ENCODE results near the gene KIF21A.

KIF21A gene

GRCh38 chr12:39435531-39435930 lies 7.4 kb downstream of the KIF21A start:
- DNase-seq, result no peak

GRCh38 chr12:39431797-39432196 lies 11.1 kb downstream of the KIF21A start:
- no peak for DNase-seq

- no peak for DNase-seq
These were observed 11.7 kb downstream of the KIF21A start for GRCh38 chr12:39431002-39431796.

GRCh38 chr12:39429809-39430208 lies 13.1 kb downstream of the KIF21A start:
- no peak for DNase-seq

GRCh38 chr12:39427360-39427808 lies 15.5 kb downstream of the KIF21A start:
- no peak for DNase-seq

- DNase-seq, result no peak
These were observed 16.2 kb downstream of the KIF21A start for GRCh38 chr12:39426636-39427240.

- DNase-seq, result no peak
These were observed 22.9 kb downstream of the KIF21A start for GRCh38 chr12:39420043-39420442.

GRCh38 chr12:39419471-39419870 lies 23.4 kb downstream of the KIF21A start:
- no peak for DNase-seq

- no peak for DNase-seq
These were observed 25.0 kb downstream of the KIF21A start for GRCh38 chr12:39417916-39418315.

GRCh38 chr12:39413836-39414771 lies 28.8 kb downstream of the KIF21A start:
- DNase-seq, result no peak

GRCh38 chr12:39412210-39412609 lies 30.7 kb downstream of the KIF21A start:
- no peak for DNase-seq

GRCh38 chr12:39406262-39406661 lies 36.7 kb downstream of the KIF21A start:
- DNase-seq, result no peak

GRCh38 chr12:39405580-39405979 lies 37.3 kb downstream of the KIF21A start:
- no peak for DNase-seq

GRCh38 chr12:39404000-39404399 lies 38.9 kb downstream of the KIF21A start:
- DNase-seq, result no peak

- no peak for DNase-seq
These were observed 39.5 kb downstream of the KIF21A start for GRCh38 chr12:39403376-39403775.

- DNase-seq, result no peak
These were observed 40.0 kb downstream of the KIF21A start for GRCh38 chr12:39402922-39403321.

GRCh38 chr12:39401459-39401858 lies 41.5 kb downstream of the KIF21A start:
- no peak for DNase-seq

GRCh38 chr12:39395866-39396265 lies 47.1 kb downstream of the KIF21A start:
- DNase-seq, result no peak

GRCh38 chr12:39393890-39394289 lies 49.0 kb downstream of the KIF21A start:
- no peak for DNase-seq

- no peak for DNase-seq
These were observed 49.7 kb downstream of the KIF21A start for GRCh38 chr12:39393179-39393578.

GRCh38 chr12:39392154-39392925 lies 50.6 kb downstream of the KIF21A start:
- no peak for DNase-seq

- DNase-seq, result no peak
These were observed 52.2 kb downstream of the KIF21A start for GRCh38 chr12:39390752-39391151.
